HepG2 (cell line): Measurements from ENCODE around the gene NCBP3. TPM values are rescaled to one million over a fixed set of nuclear protein-coding genes. Genes with fewer than 3 reads are reported as not detected.

Experiments
- ATAC-seq: fragments of 200-7000 bp; cut with Tn5 transposase; 3 replicates; pipeline ENCODE4 v1.9.1; 2020; ENCODE audit warnings: mild to moderate bottlenecking, moderate library complexity
- BruUV-seq: library from RNA; stranded (reverse); fragments of 400-500 nt; replicated peaks from 2 replicates; lab custom pipeline; 2021; lab: Mats Ljungman, UMichigan
- CTCF ChIA-PET: fragments of 300-600 bp; formaldehyde crosslinking; extraction: SDS; loops from one replicate; lab custom pipeline; 2021; ENCODE audit warnings: low total read pairs, inconsistent platforms, low intra/inter-chr PET ratio; lab: Yijun Ruan, JAX
- POLR2A ChIA-PET: fragments of 350-600 bp; sonication (Branson Sonifier 250); formaldehyde crosslinking; loops from one replicate; lab custom pipeline; 2020; ENCODE audit warnings: antibody characterized with exemption, inconsistent platforms; lab: Yijun Ruan, JAX
- DNase-seq: peaks from one replicate; pipeline ENCODE4 v3.0.0-alpha.2; 2015; ENCODE audit warnings: low spot score
- FAIRE-seq: peaks from 3 replicates; lab custom pipeline; 2011; peaks lifted over from hg19 to GRCh38; lab: Jason Lieb, UNC
- H2AFZ ChIP-seq: one replicate; pipeline ENCODE4 v1.6.1; 2011; ENCODE audit warnings: low read length, inconsistent platforms
- H3K27ac ChIP-seq: fragments of 300-600 bp; 3 replicates; pipeline ENCODE4 v1.8.0; 2011; ENCODE audit warnings: mixed run types, mild to moderate bottlenecking, mixed read lengths, low read length, inconsistent platforms; ENCODE audit not compliant: insufficient read depth; ENCODE audit errors: extremely low read length
- H3K27me3 ChIP-seq, 2 experiments: fragments of 200-600 bp in 1 of 2; 2 replicates in 1 of 2; 3 replicates in 1 of 2; pipeline versions ENCODE4 v1.6.0 to v1.8.0; 2011; ENCODE audit warnings: low read length in 2 of 2, mild to moderate bottlenecking in 2 of 2, moderate library complexity in 2 of 2, inconsistent platforms in 1 of 2; ENCODE audit not compliant: insufficient read depth in 2 of 2, control insufficient read depth in 1 of 2
- H3K36me3 ChIP-seq, 2 experiments: fragments of 200-600 bp in 1 of 2; replicated peaks in 1 of 2; 2 replicates in 1 of 2; 3 replicates in 1 of 2; pipeline versions ENCODE4 v1.5.1 to v1.8.0; 2011; ENCODE audit warnings: low read length in 2 of 2, inconsistent platforms in 1 of 2; ENCODE audit not compliant: insufficient read depth in 2 of 2, control insufficient read depth in 1 of 2
- H3K4me1 ChIP-seq: 2 replicates; pipeline ENCODE4 v1.5.1; 2012; ENCODE audit warnings: low read length, inconsistent platforms; ENCODE audit not compliant: insufficient read depth
- H3K4me2 ChIP-seq: 2 replicates; pipeline ENCODE4 v1.6.0; 2011; ENCODE audit warnings: low read depth, low read length, inconsistent platforms
- H3K4me3 ChIP-seq, 3 experiments: fragments of 200-600 bp in 1 of 3; sonication (generic), shearing (Covaris generic) in 1 of 3; replicated peaks in 1 of 3; 2 replicates each; pipeline ENCODE4 v1.5.1; 2011 to 2016; ENCODE audit warnings: low read length in 3 of 3, inconsistent platforms in 2 of 3, low read depth in 2 of 3, mild to moderate bottlenecking in 2 of 3, control low read depth in 1 of 3, mixed read lengths in 1 of 3; ENCODE audit not compliant: insufficient read depth in 1 of 3
- H3K79me2 ChIP-seq: one replicate; pipeline ENCODE4 v1.6.1; 2011; ENCODE audit warnings: low read length, inconsistent platforms; ENCODE audit not compliant: insufficient read depth
- H3K9ac ChIP-seq: 2 replicates; pipeline ENCODE4 v1.6.0; 2011; ENCODE audit warnings: mild to moderate bottlenecking, low read depth, low read length, inconsistent platforms; ENCODE audit not compliant: insufficient read depth
- H3K9me3 ChIP-seq: 2 replicates; pipeline ENCODE4 v1.5.1; 2012; ENCODE audit warnings: mild to moderate bottlenecking, low read length
- H4K20me1 ChIP-seq: 2 replicates; pipeline ENCODE4 v1.6.0; 2011; ENCODE audit warnings: inconsistent platforms, mild to moderate bottlenecking, low read length, moderate library complexity; ENCODE audit not compliant: insufficient read depth
- AKAP8 ChIP-seq: sonication (generic); formaldehyde crosslinking; IDR thresholded peaks from 2 replicates; pipeline ENCODE4 v1.5.1; 2020; ENCODE audit warnings: mild to moderate bottlenecking, missing genetic modification reagents
- HDAC1 ChIP-seq: sonication (generic); formaldehyde crosslinking; IDR thresholded peaks from 2 replicates; pipeline ENCODE4 v1.5.1; 2020; ENCODE audit warnings: mild to moderate bottlenecking, missing genetic modification reagents
- PHF8 ChIP-seq: sonication (generic); formaldehyde crosslinking; IDR thresholded peaks from 2 replicates; pipeline ENCODE4 v1.5.0; 2020; ENCODE audit warnings: missing genetic modification reagents
- ZBTB20 ChIP-seq: sonication (generic); formaldehyde crosslinking; IDR thresholded peaks from 2 replicates; pipeline ENCODE4 v1.8.1; 2023; ENCODE audit warnings: missing genetic modification reagents, low read depth, mild to moderate bottlenecking, borderline replicate concordance
- ZNF350 ChIP-seq: sonication (generic); formaldehyde crosslinking; IDR thresholded peaks from 2 replicates; pipeline ENCODE4 v1.4.0; 2020; ENCODE audit warnings: mild to moderate bottlenecking, low read depth, missing genetic modification reagents, borderline replicate concordance
- WGBS: methylation state at CpG from one replicate; pipeline ENCODE4 v1.1.6; 2017; ENCODE audit warnings: low lambda C conversion rate; 5-methylcytosine and 5-hydroxymethylcytosine counted together
- in situ Hi-C: cut with HindIII; loops from 2 replicates; pipeline ENCODE4 v1.10.0; 2017; ENCODE audit warnings: low pct_unique_long_range_greater_than_20kb; ENCODE audit not compliant: extremely low pct_ligation_motif_present
- intact Hi-C: fragments of 100-400 bp; cut with micrococcal nuclease; formaldehyde crosslinking; loops from one replicate; pipeline ENCODE4 v1.10.0; 2022; ENCODE audit not compliant: unreplicated experiment
- polyA plus RNA-seq, 8 experiments: library from polyadenylated mRNA; depleted of rRNA in 3 of 8; stranded (reverse) in 7 of 8; unstranded in 1 of 8; fragments of >200 nt; fragmentation: Illumina TruSeq in 4 of 8; extraction: Trizol in 4 of 8; gene quantifications; 2 replicates each; pipeline versions ENCODE4 v1.2.1 to v1.2.3, GENCODE V29; 2011 to 2016; ENCODE audit warnings: low read depth in 4 of 8, missing spikeins in 1 of 8, mixed read lengths in 1 of 8; ENCODE audit not compliant: insufficient read depth in 1 of 8
- total RNA-seq, 5 experiments: library from RNA; depleted of rRNA; stranded (reverse); fragments of >200 nt; fragmentation: Illumina TruSeq; extraction: Trizol; gene quantifications; 2 replicates each; pipeline ENCODE4 v1.2.3, GENCODE V29; 2016; ENCODE audit warnings: low read depth in 1 of 5
- TF ChIP-seq, protein P1 (sequence below): sonication (generic); formaldehyde crosslinking; IDR thresholded peaks from 2 replicates; pipeline ENCODE4 v1.5.0; 2020; ENCODE audit warnings: mild to moderate bottlenecking, missing genetic modification reagents
- TF ChIP-seq, protein P2 (sequence below): sonication (generic); formaldehyde crosslinking; conservative IDR thresholded peaks from 2 replicates; pipeline ENCODE4 v1.4.0; 2020; ENCODE audit warnings: mild to moderate bottlenecking, missing genetic modification reagents, moderate library complexity
- TF ChIP-seq, protein P3 (sequence below): sonication (generic); formaldehyde crosslinking; IDR thresholded peaks from 2 replicates; pipeline ENCODE4 v1.8.0; 2022; ENCODE audit warnings: mild to moderate bottlenecking, missing genetic modification reagents, moderate library complexity
- TF ChIP-seq, protein P4 (sequence below): sonication (generic); formaldehyde crosslinking; IDR thresholded peaks from 2 replicates; pipeline ENCODE4 v1.9.0; 2022; ENCODE audit warnings: missing genetic modification reagents, mild to moderate bottlenecking, borderline replicate concordance

NCBP3 gene
- total and polyA plus RNA-seq, 2 of the 13 experiments (the other 11 are each of a cell fraction or from before 2014, with no cell fraction given): 19.5 to 24.8 TPM

DNA sequence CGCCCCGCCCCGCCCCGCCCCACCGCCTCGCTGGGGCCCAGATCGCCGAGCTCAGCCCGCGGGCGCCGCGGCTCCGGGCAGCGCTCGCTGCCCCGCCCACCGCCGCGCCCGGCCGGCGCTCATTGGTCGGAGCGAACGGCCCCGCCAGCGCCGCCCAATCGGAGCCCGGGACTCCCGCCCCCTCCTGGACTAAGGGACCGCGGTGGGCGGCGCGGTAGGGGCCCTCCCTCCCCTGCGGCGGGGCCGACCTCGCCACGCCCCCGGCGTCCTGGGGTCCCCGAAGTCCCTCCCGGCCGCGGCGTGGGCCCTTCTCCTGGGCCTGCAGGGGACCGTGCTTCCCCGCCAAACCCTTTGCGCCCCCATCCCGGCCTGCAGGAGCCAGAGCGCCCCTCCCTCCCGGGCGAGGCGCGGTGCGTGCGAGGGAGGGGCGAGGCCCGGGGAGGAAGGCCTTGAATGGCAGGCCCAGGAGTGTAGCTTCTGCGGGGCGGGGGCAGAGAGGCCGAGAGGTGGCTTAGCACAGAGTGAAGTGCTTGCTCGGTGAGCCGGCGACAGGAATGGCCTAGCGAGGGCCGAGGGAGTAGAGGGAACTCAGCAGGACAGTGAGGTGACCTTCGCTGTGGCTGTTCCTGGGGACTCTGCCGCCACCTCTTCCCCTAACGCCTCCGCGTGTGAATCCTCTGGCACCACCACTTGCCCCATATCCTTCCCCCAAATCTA is 47.1 kb upstream of the NCBP3 start, which contains the start of gene CAMKK1:
Gene CAMKK1 (minus strand): TSS at position 51 of the 717 bp plus-strand sequence. CDS start 7,366 bp downstream, outside the sequence.
- H3K4me1 ChIP-seq: peaks cover 35% of the 10 kb centered on the region
- CTCF ChIA-PET: no interaction called here
- in situ Hi-C loops (no loop called here), intact Hi-C loops (no loop called here)
- POLR2A ChIA-PET: interaction anchor here (1.0 to 3.5 kb wide), 3 partner anchors 11 to 90 kb away, joined by 3 to 47 read pairs (median 4); partner anchors contain the start of gene NCBP3
- DNase-seq (peak; percentile 77), FAIRE-seq (peak; percentile 32), ATAC-seq (peak; percentile 85)
- WGBS: 23% methylated on average over 8 of the region's 75 CpGs
- no TSS peak for BruUV-seq
- no peaks in the 10 kb centered on the region for H3K36me3 ChIP-seq
- H3K4me3 ChIP-seq: peak within 1 kb of the TSS; percentile 66 to 82 (median 75)
- no peak within 1 kb of the TSS for H2AFZ ChIP-seq
- H3K4me2 ChIP-seq: peak within 1 kb of the TSS; percentile 90
- H3K9ac ChIP-seq: peak within 1 kb of the TSS; percentile 71
- no peaks in the 10 kb centered on the region for H3K79me2 ChIP-seq
- peaks cover 0 to 16% of the 10 kb centered on the region in 2 experiments; a peak in 2 of 5 replicates for H3K27me3 ChIP-seq
- H3K27ac ChIP-seq: peak within 1 kb of the TSS; percentile 52
- H3K9me3 ChIP-seq: no peaks in the 10 kb centered on the region
- no peaks in the 10 kb centered on the region for H4K20me1 ChIP-seq
- TF ChIP-seq PHF8 (CRISPR knock-in tag) (peak; percentile 94), ZBTB20 (CRISPR knock-in tag) (no peak), AKAP8 (CRISPR knock-in tag) (peak; percentile 71; the same call in 1 of the 2 replicates), HDAC1 (CRISPR knock-in tag) (peak; percentile 74), ZNF350 (CRISPR knock-in tag) (0 out of 2 replicates have a peak, but pooled peaks have one; percentile 59)
- TF ChIP-seq, protein P1, sequence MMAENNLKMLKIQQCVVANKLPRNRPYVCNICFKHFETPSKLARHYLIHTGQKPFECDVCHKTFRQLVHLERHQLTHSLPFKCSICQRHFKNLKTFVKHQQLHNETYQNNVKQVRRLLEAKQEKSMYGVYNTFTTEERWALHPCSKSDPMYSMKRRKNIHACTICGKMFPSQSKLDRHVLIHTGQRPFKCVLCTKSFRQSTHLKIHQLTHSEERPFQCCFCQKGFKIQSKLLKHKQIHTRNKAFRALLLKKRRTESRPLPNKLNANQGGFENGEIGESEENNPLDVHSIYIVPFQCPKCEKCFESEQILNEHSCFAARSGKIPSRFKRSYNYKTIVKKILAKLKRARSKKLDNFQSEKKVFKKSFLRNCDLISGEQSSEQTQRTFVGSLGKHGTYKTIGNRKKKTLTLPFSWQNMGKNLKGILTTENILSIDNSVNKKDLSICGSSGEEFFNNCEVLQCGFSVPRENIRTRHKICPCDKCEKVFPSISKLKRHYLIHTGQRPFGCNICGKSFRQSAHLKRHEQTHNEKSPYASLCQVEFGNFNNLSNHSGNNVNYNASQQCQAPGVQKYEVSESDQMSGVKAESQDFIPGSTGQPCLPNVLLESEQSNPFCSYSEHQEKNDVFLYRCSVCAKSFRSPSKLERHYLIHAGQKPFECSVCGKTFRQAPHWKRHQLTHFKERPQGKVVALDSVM: peak; percentile 26; the same call in 1 of the 2 replicates
- TF ChIP-seq, protein P2, sequence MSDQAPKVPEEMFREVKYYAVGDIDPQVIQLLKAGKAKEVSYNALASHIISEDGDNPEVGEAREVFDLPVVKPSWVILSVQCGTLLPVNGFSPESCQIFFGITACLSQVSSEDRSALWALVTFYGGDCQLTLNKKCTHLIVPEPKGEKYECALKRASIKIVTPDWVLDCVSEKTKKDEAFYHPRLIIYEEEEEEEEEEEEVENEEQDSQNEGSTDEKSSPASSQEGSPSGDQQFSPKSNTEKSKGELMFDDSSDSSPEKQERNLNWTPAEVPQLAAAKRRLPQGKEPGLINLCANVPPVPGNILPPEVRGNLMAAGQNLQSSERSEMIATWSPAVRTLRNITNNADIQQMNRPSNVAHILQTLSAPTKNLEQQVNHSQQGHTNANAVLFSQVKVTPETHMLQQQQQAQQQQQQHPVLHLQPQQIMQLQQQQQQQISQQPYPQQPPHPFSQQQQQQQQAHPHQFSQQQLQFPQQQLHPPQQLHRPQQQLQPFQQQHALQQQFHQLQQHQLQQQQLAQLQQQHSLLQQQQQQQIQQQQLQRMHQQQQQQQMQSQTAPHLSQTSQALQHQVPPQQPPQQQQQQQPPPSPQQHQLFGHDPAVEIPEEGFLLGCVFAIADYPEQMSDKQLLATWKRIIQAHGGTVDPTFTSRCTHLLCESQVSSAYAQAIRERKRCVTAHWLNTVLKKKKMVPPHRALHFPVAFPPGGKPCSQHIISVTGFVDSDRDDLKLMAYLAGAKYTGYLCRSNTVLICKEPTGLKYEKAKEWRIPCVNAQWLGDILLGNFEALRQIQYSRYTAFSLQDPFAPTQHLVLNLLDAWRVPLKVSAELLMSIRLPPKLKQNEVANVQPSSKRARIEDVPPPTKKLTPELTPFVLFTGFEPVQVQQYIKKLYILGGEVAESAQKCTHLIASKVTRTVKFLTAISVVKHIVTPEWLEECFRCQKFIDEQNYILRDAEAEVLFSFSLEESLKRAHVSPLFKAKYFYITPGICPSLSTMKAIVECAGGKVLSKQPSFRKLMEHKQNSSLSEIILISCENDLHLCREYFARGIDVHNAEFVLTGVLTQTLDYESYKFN (CRISPR knock-in tag): peak; percentile 41; the same call in 1 of the 2 replicates
- TF ChIP-seq, protein P3, sequence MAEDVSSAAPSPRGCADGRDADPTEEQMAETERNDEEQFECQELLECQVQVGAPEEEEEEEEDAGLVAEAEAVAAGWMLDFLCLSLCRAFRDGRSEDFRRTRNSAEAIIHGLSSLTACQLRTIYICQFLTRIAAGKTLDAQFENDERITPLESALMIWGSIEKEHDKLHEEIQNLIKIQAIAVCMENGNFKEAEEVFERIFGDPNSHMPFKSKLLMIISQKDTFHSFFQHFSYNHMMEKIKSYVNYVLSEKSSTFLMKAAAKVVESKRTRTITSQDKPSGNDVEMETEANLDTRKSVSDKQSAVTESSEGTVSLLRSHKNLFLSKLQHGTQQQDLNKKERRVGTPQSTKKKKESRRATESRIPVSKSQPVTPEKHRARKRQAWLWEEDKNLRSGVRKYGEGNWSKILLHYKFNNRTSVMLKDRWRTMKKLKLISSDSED (CRISPR knock-in tag): 0 out of 2 replicates have a peak, but pooled peaks have one; percentile 52
- TF ChIP-seq, protein P4, sequence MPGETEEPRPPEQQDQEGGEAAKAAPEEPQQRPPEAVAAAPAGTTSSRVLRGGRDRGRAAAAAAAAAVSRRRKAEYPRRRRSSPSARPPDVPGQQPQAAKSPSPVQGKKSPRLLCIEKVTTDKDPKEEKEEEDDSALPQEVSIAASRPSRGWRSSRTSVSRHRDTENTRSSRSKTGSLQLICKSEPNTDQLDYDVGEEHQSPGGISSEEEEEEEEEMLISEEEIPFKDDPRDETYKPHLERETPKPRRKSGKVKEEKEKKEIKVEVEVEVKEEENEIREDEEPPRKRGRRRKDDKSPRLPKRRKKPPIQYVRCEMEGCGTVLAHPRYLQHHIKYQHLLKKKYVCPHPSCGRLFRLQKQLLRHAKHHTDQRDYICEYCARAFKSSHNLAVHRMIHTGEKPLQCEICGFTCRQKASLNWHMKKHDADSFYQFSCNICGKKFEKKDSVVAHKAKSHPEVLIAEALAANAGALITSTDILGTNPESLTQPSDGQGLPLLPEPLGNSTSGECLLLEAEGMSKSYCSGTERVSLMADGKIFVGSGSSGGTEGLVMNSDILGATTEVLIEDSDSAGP (CRISPR knock-in tag): peak; percentile 48; the same call in 1 of the 2 replicates
